BJ (cell line): ENCODE data around the gene OTOP3. TPM values are rescaled to one million over a fixed set of nuclear protein-coding genes. Genes with fewer than 3 reads are reported as not detected.
A peak's percentile ranks its signal among the peaks of the same experiment; 100 is the strongest.

ENCODE experiments used
- CTCF ChIA-PET: fragments of 350-600 bp; formaldehyde crosslinking; extraction: SDS; loops from one replicate; lab custom pipeline; 2021; ENCODE audit warnings: antibody characterized with exemption, inconsistent platforms; lab: Yijun Ruan, JAX
- POLR2A ChIA-PET: fragments of 300-600 bp; sonication (Branson Sonifier 250); formaldehyde crosslinking; extraction: SDS; loops from one replicate; lab custom pipeline; 2021; ENCODE audit warnings: antibody characterized with exemption; lab: Charles Lee
- DNase-seq: peaks from one replicate; pipeline ENCODE4 v3.0.0-alpha.2; 2011; ENCODE audit warnings: low read depth
- H3K27me3 ChIP-seq: 2 replicates; pipeline ENCODE4 v1.6.0; 2011; ENCODE audit warnings: low read length; ENCODE audit not compliant: control insufficient read depth, insufficient read depth
- H3K36me3 ChIP-seq: 2 replicates; pipeline ENCODE4 v1.5.1; 2011; ENCODE audit warnings: low read length; ENCODE audit not compliant: control insufficient read depth, insufficient read depth
- H3K4me3 ChIP-seq: 2 replicates; pipeline ENCODE4 v1.5.1; 2011; ENCODE audit warnings: low read depth, mild to moderate bottlenecking, control low read depth, low read length
- CTCF ChIP-seq: IDR thresholded peaks from 2 replicates; pipeline ENCODE4 v1.5.1; 2011; ENCODE audit warnings: low read depth, mild to moderate bottlenecking, control low read depth, inconsistent platforms, low read length, moderate library complexity; ENCODE audit not compliant: insufficient read depth
- polyA plus RNA-seq: library from polyadenylated mRNA; depleted of rRNA; stranded (reverse); fragments of >200 nt; gene quantifications from 2 replicates; pipeline ENCODE4 v1.2.3, GENCODE V29; 2011

The OTOP3 gene
- polyA plus RNA-seq, 1 experiment = not detected

- H3K4me3 ChIP-seq = no peak overlapping the region
- peaks cover 9% of the 10 kb centered on the region for H3K27me3 ChIP-seq
- CTCF ChIA-PET = interaction anchor here (0.7 to 3.7 kb wide), 8 partner anchors 10 to 143 kb away, joined by 3 to 26 read pairs (median 5); no protein-coding TSS in a partner anchor
- no peak for TF ChIP-seq CTCF
- DNase-seq = no peak
- POLR2A ChIA-PET = no interaction called here
- H3K36me3 ChIP-seq = no peaks in the 10 kb centered on the region
Observed at GRCh38 chr17:74971069-74971841, 35.6 kb downstream of the OTOP3 start.

DNA sequence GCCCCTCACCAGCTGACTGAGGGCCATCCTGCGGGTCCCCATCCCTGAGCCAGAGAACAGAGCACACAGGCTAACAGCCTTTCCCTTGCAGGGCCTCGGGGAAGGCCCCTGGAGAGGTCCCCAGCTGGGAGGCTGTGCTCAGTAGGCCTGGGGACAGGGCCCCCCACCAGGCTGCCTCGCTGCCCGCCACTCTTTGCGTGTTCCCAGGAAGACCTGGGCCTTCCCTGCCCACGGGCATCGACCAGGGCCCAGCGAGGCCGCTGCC lies 36.1 kb downstream of the OTOP3 start:
- H3K27me3 ChIP-seq = peaks cover 9% of the 10 kb centered on the region
- TF ChIP-seq CTCF = no peak
- peak overlapping the region; percentile 55 for H3K4me3 ChIP-seq
- ChIA-PET POLR2A (no interaction called here), CTCF (interaction anchor here (0.7 to 3.7 kb wide), 8 partner anchors 10 to 142 kb away, joined by 3 to 26 read pairs (median 5); no protein-coding TSS in a partner anchor)
- no peaks in the 10 kb centered on the region for H3K36me3 ChIP-seq
- DNase-seq = no peak

DNA sequence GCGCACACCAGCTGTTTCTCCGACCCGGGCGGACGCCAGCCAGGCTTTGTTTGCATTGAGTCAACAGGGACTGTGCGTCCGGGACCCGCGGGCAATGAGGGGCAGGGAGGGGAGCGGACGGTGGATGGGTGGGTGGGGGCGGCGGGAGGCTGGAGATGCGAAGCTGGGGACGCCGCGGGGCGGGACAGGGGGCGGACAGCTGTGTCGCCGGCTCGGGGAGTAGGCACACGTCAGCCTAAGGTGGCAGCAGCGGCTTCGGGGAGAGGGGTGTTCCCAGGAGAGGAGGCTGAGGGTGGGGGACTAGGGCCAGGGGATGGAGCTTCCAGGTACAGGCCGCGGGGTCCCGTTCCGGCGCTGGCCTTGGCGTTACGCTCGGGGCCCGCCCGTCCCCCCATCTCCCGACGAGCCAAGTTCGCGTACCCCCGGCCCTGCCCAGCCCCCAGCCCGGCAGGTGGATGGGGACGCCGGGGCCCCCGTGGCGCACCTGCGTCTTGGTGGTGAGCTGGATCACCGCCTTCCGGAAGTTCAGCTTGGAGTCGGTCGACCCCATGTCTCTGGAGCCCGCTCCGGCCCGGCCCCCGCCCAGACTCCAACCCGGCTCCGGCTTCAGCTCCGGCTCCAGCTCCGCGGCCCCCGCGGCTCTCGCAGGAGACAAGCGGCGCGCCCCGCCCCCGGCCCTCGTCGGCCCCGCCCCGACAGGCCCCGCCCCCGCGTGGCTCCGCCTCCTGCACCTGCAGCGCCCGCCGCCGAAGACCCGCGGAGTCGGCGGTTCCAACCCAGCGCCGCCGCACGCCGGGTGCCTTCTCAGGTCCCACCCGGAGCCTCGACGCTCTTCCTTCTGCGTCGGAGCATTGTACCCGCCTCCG lies 36.6 kb downstream of the OTOP3 start, which contains the start of gene HID1:
TSS of gene HID1 (minus strand) at position 653 of the 866 bp plus-strand sequence. CDS start at position 550, 103 bp downstream.
- CTCF ChIA-PET = interaction anchor here (1.2 to 3.7 kb wide), 9 partner anchors 8 to 159 kb away, joined by 3 to 26 read pairs (median 6); partner anchors contain the start of gene NT5C
- TF ChIP-seq CTCF = no peak
- DNase-seq = no peak
- POLR2A ChIA-PET = no interaction called here
- H3K4me3 ChIP-seq = peak within 1 kb of the TSS; percentile 55
- peaks cover 9% of the 10 kb centered on the region for H3K27me3 ChIP-seq
- H3K36me3 ChIP-seq = no peaks in the 10 kb centered on the region

DNA sequence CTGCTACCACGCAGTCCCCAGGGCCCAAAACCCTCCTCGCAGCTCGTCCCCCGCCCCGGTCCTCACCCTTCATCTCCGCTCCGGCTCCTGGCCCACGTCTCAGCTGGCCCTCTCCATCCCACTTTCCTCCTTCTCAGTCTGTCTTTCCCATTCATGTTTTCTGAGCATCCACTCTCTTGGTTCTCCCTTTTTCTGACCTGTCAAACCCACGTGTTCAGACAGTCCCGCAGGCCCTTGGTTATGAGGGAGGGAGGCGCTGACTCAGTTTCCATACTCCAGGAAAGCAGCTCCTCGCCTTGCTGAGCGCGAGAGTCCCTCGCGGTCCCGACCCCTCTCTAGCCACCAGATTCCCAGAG lies 37.3 kb downstream of the OTOP3 start:
- POLR2A ChIA-PET = no interaction called here
- no peak for DNase-seq
- Histone ChIP-seq H3K36me3 (no peaks in the 10 kb centered on the region), H3K4me3 (peak overlapping the region; percentile 55), H3K27me3 (peaks cover 10% of the 10 kb centered on the region)
- CTCF ChIA-PET = interaction anchor here (1.2 to 3.7 kb wide), 9 partner anchors 9 to 159 kb away, joined by 3 to 26 read pairs (median 6); partner anchors contain the start of gene NT5C
- TF ChIP-seq CTCF = no peak

DNA sequence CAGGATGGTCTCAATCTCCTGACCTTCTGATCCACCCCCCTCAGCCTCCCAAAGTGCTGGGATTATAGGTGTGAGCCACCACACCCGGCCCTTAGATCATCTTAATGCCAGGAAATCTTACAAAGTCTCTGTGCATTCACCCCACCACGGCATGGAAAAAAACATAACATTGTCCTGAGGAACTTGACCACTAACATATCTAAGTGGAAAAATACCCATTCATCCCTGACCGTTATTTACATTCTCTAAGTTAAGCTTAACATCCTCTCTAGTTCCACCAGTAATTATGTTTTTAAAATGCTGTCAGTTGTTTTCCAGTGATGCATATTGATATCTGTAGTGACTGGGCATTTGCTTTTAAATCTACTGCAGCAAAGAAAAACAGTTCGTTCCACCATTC lies 40.2 kb downstream of the OTOP3 start:
- ChIA-PET POLR2A (no interaction called here), CTCF (interaction anchor here (0.9 to 1.4 kb wide), 3 partner anchors 14 to 36 kb away, joined by 3 to 6 read pairs (median 4); partner anchors contain the start of gene MRPL58)
- DNase-seq = no peak
- no peak for TF ChIP-seq CTCF
- H3K36me3 ChIP-seq = no peaks in the 10 kb centered on the region
- no peak overlapping the region for H3K4me3 ChIP-seq
- peaks cover 10% of the 10 kb centered on the region for H3K27me3 ChIP-seq
